ENCODE data around the gene MTCH1.
"Not testable (repeated sequence)": the region's sequence is repeated elsewhere in the genome, so short reads cannot be mapped to it uniquely, and the experiment has no call there.

The MTCH1 gene

GRCh38 chr6:36940027-36940426 is 46.0 kb downstream of the MTCH1 start:
- TF ChIP-seq CTCF (conservative IDR thresholded peaks at IDR 0.05; ENCODE audit: low read depth, low read length) = no peak
- no peak for DNase-seq (ENCODE audit: low read depth)
- no peak overlapping the region for H3K4me3 ChIP-seq (ENCODE audit: low read depth, low read length)

GRCh38 chr6:36939005-36939404 is 47.0 kb downstream of the MTCH1 start:
- not testable (repeated sequence) for DNase-seq (ENCODE audit: low read depth); H3K4me3 ChIP-seq (ENCODE audit: low read depth, low read length)

- TF ChIP-seq CTCF (conservative IDR thresholded peaks at IDR 0.05; ENCODE audit: low read depth, low read length) = no peak
Measured at GRCh38 chr6:36938536-36938935, 47.5 kb downstream of the MTCH1 start.

GRCh38 chr6:36937896-36938295 is 48.1 kb downstream of the MTCH1 start:
- no peak for DNase-seq (ENCODE audit: low read depth)
- TF ChIP-seq CTCF (conservative IDR thresholded peaks at IDR 0.05; ENCODE audit: low read depth, low read length) = no peak
- no peak overlapping the region for H3K4me3 ChIP-seq (ENCODE audit: low read depth, low read length)

More at GRCh38 chr6:36938536-36938935, 47.5 kb downstream of the MTCH1 start:
- DNase-seq (ENCODE audit: low read depth) = peak; percentile 99
- H3K4me3 ChIP-seq (ENCODE audit: low read depth, low read length) = no peak overlapping the region

- no peak for DNase-seq (ENCODE audit: low read depth)
- no peak for TF ChIP-seq CTCF (conservative IDR thresholded peaks at IDR 0.05; ENCODE audit: low read depth, low read length)
- H3K4me3 ChIP-seq (ENCODE audit: low read depth, low read length) = no peak overlapping the region
Measured at GRCh38 chr6:36936824-36937223, 49.2 kb downstream of the MTCH1 start.

- DNase-seq (ENCODE audit: low read depth) = no peak
- no peak overlapping the region for H3K4me3 ChIP-seq (ENCODE audit: low read depth, low read length)
- no peak for TF ChIP-seq CTCF (conservative IDR thresholded peaks at IDR 0.05; ENCODE audit: low read depth, low read length)
Measured at GRCh38 chr6:36934901-36935300, 51.1 kb downstream of the MTCH1 start.

GRCh38 chr6:36933519-36933918 is 52.5 kb downstream of the MTCH1 start:
- TF ChIP-seq CTCF (conservative IDR thresholded peaks at IDR 0.05; ENCODE audit: low read depth, low read length) = no peak
- DNase-seq (ENCODE audit: low read depth) = no peak
- no peak overlapping the region for H3K4me3 ChIP-seq (ENCODE audit: low read depth, low read length)

- no peak for TF ChIP-seq CTCF (conservative IDR thresholded peaks at IDR 0.05; ENCODE audit: low read depth, low read length)
- no peak overlapping the region for H3K4me3 ChIP-seq (ENCODE audit: low read depth, low read length)
- DNase-seq (ENCODE audit: low read depth) = peak; percentile 68
Measured at GRCh38 chr6:36933102-36933501, 52.9 kb downstream of the MTCH1 start.

Measured in choroid plexus epithelial cell (primary cell).